NAMALWA (cell line): ENCODE measurements around the gene FRMD4A.

Experiments used
- DNase-seq: peaks from one replicate; pipeline ENCODE4 v3.0.0-alpha.2; 2015; ENCODE audit warnings: low spot score

Gene FRMD4A

DNA sequence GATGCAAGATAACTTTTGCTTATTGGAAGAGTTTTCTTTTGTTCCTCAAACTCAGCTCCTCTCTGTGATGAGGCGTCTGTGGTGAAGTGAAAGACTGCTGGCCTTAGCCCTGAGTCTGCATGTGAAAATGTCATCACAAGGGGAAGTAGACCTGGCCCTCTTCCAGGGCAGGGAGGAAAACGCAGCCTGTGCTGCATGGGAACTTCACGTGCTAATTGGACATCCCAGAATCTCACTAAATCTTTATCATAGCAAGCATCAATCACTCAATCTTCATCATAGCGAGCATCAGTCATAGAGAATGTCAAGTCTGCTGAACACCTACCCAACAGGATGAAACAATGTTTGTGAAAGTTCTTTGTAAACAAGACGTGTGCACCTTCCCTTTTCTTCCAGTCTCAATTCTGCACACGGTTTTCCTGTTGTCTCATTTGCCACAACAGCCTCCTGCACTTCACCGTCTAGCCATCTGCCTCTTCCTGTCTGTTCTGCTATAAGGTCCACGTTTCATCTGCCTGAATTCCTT, 314.6 kb downstream of the FRMD4A start:
- DNase-seq = no peak

DNA sequence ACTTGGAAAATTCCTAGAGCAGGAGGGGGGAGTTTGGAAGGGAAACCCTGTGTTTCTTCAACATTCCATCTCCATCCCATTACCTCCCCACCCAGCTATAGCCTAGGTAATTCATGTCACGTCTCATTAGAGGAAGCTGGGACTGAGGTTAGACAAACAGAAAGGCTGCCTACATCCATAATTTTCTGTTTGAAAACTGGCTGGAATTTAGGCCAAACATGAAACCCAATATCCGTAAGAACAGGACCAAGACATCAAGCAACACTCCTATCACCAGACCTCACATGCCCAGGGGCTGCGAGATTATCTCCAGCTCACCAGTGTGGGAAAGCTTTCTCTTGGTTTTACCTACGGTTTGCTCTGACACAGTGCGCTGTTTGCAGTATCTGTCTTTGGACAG, 316.3 kb downstream of the FRMD4A start:
- DNase-seq = no peak

DNA sequence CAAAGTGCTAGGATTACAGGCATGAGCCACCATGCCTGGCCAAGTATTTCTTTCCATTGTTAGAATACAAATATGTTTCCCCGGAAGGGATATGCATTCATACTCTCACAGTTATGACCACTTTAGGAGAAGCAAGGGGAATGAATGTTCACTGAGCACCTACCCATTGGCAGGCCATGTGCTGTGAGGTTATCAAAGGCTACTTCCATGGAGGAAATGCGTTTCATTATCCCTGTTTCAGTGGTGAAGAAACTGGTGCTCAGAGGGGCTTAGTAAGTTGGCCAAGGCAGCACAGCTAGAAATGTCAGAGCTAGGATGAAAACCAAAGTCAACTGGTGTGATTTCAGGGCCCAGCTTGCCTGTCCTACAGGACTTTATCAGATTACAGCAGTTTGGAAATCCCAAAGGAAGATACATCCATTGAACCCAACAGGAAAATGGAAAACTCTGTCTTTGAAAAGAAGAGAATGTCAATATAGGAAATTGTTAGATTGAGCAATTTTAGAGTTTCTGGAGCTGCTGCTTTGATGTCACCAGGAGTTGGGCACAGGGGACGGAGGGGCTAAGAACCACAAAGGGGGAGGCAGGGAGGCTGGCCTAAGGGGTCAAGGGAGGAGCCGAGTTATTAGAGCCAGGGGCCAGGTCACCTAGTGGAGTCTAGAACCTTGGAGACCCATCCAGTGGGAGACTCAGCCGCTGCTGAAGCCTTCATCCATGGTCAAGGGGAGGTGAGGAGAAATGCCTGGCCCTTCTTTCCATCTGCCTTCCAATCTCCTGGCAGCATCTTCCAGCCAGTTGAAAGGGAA, 319.8 kb downstream of the FRMD4A start:
- no peak for DNase-seq

DNA sequence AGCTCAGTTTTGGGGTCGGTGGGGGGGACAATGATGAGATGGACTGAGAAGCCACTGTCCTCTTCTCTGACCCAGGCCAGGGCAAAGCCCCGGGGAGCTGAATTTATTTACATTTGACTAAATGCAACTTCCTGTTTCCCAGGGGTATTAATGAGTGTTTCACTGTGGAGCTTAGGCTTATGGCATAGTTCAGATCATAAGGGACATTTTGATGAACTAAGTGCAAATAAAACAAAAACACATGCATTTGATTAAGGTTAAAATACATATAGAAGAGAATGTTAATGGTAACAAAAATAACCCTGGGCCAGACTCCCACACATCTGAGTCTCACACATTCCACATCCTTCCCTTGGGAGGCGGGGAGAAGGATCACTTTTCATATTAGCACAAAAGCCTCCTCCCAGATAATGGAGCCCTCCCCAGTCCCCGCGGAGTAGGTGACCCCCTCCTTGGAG, 320.6 kb downstream of the FRMD4A start:
- no peak for DNase-seq

DNA sequence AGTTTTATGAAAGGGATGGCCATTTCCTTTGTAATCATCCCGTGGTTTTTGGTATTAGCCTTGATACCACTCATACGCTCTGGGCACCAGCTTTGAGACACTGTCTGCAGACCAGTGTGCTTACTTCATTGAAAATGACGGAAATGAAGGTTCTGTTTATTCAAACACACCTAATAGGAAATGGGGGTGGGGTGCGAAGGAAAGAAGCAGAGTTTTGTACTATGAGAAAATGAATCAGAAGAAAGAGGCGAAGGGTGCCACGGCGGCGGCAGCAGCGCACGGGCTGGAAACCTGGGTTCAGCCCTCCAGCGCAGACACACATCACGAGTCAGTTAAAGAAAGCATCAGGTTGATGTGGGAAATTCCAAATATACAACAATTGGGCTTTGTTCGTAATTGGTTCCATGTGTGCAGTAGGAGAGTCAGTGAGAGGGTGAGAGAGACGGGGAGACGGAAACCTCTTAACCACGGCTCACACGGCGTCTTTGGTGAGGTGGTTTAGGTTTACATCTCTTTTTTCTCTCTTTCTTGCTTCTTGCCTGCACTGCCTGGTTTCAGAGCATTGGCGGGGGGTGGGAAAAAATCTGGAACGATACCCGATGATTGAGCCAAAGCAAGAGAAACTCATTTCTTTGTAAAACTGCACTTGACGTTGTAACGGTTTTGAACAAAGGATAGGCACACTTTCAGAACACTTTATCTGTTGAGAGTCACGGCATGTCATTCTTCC, 321.2 kb downstream of the FRMD4A start:
- DNase-seq = no peak

DNA sequence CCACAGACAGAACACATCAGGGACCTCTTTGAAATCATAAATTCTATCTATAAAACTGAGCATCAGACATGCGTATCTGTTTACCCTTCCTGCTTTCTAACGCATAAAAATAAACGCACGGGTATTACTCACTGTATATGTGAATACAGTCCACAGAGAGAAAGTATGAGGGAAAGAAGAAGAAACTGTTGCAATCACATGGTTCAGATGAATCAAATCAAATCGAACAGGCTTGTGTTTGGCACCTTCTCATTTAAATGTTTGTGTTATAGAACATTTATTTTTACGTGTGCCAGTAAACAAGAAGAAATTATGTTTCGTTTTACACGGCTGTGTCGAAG, 322.0 kb downstream of the FRMD4A start:
- DNase-seq = no peak

- DNase-seq = no peak
Observed at GRCh38 chr10:14004536-14004935, 326.2 kb downstream of the FRMD4A start.

DNA sequence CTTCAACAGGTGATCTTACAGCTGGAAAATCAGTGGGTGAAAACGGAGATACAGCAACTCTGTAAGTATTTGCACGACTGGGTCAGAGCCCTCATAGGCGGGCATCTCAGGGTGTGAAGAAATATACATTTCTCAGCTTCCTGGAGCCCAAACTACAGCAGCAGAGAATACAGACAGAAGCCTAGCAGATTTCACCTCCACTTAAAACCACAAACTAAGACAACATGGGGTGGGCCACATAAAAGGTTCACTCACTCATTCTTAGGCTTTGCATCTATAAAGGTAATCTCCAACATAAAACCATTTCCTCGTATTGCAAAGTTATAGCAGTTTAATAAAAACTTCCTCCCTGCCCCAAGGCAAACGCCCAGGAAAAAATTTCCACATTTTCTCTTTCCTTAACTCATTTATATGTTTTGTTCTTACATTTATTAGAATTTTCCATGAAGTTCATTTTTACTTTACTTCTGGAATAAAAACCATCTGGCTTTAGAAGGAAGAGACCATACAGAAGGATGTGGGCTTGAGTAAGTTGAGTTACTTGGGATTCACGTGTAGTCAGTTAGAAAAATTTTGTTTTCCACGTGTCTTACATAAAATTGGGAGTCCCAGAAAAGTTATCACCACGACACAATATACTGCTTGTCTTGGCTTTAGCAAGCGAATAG, 327.1 kb downstream of the FRMD4A start:
- DNase-seq = no peak

- DNase-seq = no peak
Observed at GRCh38 chr10:14001298-14002040, 329.3 kb downstream of the FRMD4A start.

DNA sequence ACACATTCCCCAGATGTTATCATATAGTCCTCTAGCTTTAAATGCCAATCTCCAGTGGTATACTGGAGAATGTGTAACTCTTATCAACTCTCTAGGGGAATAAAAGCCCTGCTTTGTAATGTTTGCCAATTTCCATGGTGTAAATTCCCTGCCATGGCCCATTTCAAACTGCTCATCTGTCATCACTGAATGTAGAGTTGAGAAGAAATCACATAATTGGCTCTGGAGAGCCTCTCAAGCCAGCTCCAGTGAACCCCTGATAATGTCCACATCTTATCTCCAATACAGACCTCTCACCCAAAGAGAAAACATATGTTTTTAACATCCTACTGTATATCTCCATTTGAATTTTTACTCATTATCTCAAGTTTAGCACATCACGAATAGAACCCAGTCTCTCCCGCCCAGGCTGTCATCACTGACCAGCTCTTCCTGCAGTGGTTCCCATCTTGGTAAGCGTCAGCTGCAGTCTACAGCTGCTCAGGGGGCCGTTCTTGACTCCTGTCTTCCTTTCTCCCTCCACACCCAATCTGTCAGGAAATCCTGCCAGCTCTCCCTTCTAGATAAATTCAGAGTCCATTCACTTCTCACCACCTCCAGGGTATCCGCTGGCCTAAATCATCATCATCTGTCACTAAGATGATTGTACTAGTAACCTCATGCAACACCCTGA, 332.4 kb downstream of the FRMD4A start:
- DNase-seq = no peak

DNA sequence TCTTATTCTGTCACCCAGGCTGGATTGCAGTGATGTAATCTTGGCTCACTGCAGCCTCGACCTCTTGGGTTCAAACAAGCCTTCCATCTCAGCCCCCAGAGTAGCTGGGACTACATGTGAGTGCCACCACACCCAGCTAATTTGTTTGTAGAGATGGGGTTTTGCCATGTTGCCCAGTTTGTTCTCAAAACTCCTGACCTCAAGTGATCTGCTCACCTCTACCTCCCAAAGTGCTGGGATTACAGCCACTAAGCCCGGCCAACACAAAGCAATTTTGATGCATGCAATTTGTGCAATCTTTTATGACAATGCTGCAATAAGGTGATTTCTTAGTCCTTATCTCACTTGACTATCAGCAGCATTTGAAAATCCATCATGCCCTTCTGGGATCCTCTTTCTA, 333.1 kb downstream of the FRMD4A start:
- DNase-seq = no peak

- no peak for DNase-seq
Observed at GRCh38 chr10:13994932-13995331, 335.8 kb downstream of the FRMD4A start.

DNA sequence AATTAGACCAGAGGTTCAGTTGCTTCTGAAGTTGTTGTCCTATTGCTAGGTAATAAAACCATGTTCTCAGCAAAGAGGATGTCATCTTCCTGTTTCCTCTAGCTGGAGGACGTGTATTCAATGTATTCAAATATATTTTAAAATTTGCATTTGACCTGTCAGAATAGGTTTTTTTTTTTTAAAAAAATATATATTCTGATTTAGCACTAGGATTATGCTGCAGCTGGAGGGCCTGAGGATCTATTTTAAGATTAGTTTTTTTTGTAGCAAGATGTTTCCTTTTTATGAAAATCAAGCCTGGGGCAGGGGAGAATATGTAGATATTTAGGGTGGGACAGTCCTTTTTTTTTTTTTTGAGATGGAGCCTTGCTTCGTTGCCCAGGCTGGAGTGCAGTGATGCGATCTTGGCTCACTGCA, 337.0 kb downstream of the FRMD4A start:
- peak; percentile 27 for DNase-seq

DNA sequence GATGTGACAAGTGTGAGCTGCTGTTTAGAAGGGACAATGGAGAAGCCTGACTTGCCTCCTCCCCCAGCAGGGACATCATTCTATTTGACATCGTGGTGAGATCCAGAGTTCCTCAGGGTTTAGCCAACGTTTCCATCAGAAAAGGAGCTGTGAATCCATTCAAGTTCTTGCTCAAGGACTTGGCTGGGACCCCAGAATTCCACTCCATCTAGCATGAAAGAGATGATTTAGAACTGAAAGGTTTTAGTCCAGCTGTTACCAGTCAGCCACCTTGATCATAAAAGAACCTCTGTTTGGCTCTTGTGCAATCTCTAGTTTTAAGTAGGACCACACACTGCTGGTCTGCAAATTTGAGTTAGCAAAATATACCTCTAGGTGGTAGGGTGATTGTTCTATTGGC, 337.6 kb downstream of the FRMD4A start:
- DNase-seq = no peak

- no peak for DNase-seq
Observed at GRCh38 chr10:13991353-13991752, 339.4 kb downstream of the FRMD4A start.

DNA sequence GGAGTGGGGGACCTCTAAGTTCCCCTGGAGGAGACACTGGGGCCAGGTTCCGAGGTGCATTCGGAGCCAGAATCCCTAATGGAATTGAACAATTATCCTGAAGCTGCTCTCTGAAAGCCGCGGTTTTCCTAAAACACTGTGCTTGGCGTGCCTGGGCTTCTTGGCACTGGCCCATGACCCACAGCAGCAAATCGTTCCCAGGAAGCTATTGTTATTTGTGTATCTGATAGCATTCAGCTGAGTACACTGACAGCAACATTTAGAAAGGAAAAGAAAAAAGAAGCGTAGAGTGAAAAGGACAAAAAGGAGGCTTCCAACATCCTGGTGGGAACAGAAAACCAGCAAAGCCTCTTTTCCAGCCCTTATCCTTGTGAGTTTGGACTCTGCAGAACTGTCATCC, 339.8 kb downstream of the FRMD4A start:
- no peak for DNase-seq

- no peak for DNase-seq
Observed at GRCh38 chr10:13990392-13990805, 340.3 kb downstream of the FRMD4A start.

- no peak for DNase-seq
Observed at GRCh38 chr10:13989616-13990015, 341.1 kb downstream of the FRMD4A start.

DNA sequence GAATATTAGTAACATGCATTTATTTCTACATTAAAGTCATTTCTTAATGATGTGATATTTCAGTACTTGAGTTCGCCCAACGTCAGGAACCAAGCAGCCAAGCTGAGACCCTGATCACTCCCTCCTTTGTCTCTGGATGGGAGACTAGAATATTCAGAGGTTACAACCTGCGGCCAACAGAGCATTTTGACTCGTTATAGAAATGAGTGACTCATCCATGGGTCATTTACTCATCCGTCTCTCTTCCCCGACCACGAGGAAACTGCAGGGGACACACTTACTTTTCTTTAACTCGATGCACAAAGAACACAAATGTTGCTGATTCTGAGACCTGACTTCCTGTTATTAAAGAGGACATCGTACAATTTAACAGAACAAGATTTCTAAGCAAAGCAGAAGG, 343.3 kb downstream of the FRMD4A start:
- DNase-seq = no peak

- no peak for DNase-seq
Observed at GRCh38 chr10:13984647-13985155, 346.0 kb downstream of the FRMD4A start.

DNA sequence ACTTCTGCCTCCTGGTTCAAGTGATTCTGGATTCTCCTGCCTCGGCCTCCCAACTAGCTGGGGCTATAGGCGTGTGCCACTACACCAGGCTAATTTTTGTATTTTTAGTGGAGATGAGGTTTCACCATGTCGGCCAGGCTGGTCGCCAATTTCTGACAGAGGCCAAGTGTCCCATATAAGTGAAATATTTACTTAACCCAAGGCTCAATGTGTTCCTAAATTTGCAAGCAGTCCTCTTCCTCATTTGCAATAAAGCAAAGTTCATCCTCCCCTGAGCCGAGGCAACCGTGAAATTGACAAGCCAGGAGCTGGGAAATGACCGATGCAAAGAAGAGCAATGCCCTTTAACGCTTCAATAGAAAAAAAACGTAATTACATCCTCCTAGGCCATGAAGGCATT, 347.7 kb downstream of the FRMD4A start:
- no peak for DNase-seq
